ENCODE measurements around the gene ULK1.

- no peak for TF ChIP-seq CTCF (conservative IDR thresholded peaks at IDR 0.05; ENCODE audit: low read depth in 2 of 2)
- no peak for TF ChIP-seq EZH2 (IDR thresholded peaks at IDR 0.05; ENCODE audit: low read depth, unreplicated experiment)
- TF ChIP-seq REST (IDR thresholded peaks at IDR 0.05; ENCODE audit: unreplicated experiment), result no peak
- TF ChIP-seq POLR2AphosphoS5 (IDR thresholded peaks at IDR 0.05; ENCODE audit: low read depth), result no peak
- TF ChIP-seq ZNF114 (CRISPR knock-in tag; IDR thresholded peaks at IDR 0.05), result no peak
These were observed 33.8 kb downstream of the ULK1 start for GRCh38 chr12:131928080-131928710.
